Measurements from ENCODE around the gene RASD1.

RASD1 gene

GRCh38 chr17:17525956-17526355 is 29.8 kb upstream of the RASD1 start:
- no peaks in the 10 kb centered on the region for H3K36me3 ChIP-seq (ENCODE audit: control insufficient read depth in 2 of 2, insufficient read depth in 2 of 2, low read length in 2 of 2)
- H3K27ac ChIP-seq (ENCODE audit: low read length) = no peak overlapping the region
- H3K27me3 ChIP-seq (ENCODE audit: control insufficient read depth in 1 of 2, insufficient read depth in 2 of 2, low read length in 2 of 2) = no peaks in the 10 kb centered on the region
- no peaks in the 10 kb centered on the region for H3K9me3 ChIP-seq (ENCODE audit: control insufficient read depth in 2 of 2, low read length in 2 of 2)
- H3K4me3 ChIP-seq (ENCODE audit: low read length in 2 of 2) = peak overlapping the region in 1 of 2 donors; percentile 40
- peaks cover 17% of the 10 kb centered on the region for H3K4me1 ChIP-seq (ENCODE audit: control insufficient read depth, insufficient read depth, low read length)
- H3K9ac ChIP-seq (ENCODE audit: low read length in 2 of 2) = no peak overlapping the region

- Histone ChIP-seq H3K27me3 (ENCODE audit: control insufficient read depth in 1 of 2, insufficient read depth in 2 of 2, low read length in 2 of 2) (no peaks in the 10 kb centered on the region), H3K9ac (ENCODE audit: low read length in 2 of 2) (no peak overlapping the region), H3K36me3 (ENCODE audit: control insufficient read depth in 2 of 2, insufficient read depth in 2 of 2, low read length in 2 of 2) (no peaks in the 10 kb centered on the region), H3K9me3 (ENCODE audit: control insufficient read depth in 2 of 2, low read length in 2 of 2) (no peaks in the 10 kb centered on the region), H3K4me3 (ENCODE audit: low read length in 2 of 2) (no peak overlapping the region), H3K27ac (ENCODE audit: low read length) (no peak overlapping the region), H3K4me1 (ENCODE audit: control insufficient read depth, insufficient read depth, low read length) (peaks cover 17% of the 10 kb centered on the region)
These were observed 29.1 kb upstream of the RASD1 start for GRCh38 chr17:17525311-17525710.

GRCh38 chr17:17523731-17524490 is 27.7 kb upstream of the RASD1 start:
- peaks cover 17% of the 10 kb centered on the region for H3K4me1 ChIP-seq (ENCODE audit: control insufficient read depth, insufficient read depth, low read length)
- no peak overlapping the region for H3K27ac ChIP-seq (ENCODE audit: low read length)
- H3K27me3 ChIP-seq (ENCODE audit: control insufficient read depth in 1 of 2, insufficient read depth in 2 of 2, low read length in 2 of 2) = no peaks in the 10 kb centered on the region
- no peaks in the 10 kb centered on the region for H3K36me3 ChIP-seq (ENCODE audit: control insufficient read depth in 2 of 2, insufficient read depth in 2 of 2, low read length in 2 of 2)
- H3K9ac ChIP-seq (ENCODE audit: low read length in 2 of 2) = no peak overlapping the region
- H3K4me3 ChIP-seq (ENCODE audit: low read length in 2 of 2) = no peak overlapping the region
- H3K9me3 ChIP-seq (ENCODE audit: control insufficient read depth in 2 of 2, low read length in 2 of 2) = no peaks in the 10 kb centered on the region

GRCh38 chr17:17523001-17523730 is 27.0 kb upstream of the RASD1 start:
- Histone ChIP-seq H3K27ac (ENCODE audit: low read length) (no peak overlapping the region), H3K9ac (ENCODE audit: low read length in 2 of 2) (no peak overlapping the region), H3K36me3 (ENCODE audit: control insufficient read depth in 2 of 2, insufficient read depth in 2 of 2, low read length in 2 of 2) (no peaks in the 10 kb centered on the region), H3K9me3 (ENCODE audit: control insufficient read depth in 2 of 2, low read length in 2 of 2) (no peaks in the 10 kb centered on the region), H3K27me3 (ENCODE audit: control insufficient read depth in 1 of 2, insufficient read depth in 2 of 2, low read length in 2 of 2) (no peaks in the 10 kb centered on the region), H3K4me3 (ENCODE audit: low read length in 2 of 2) (no peak overlapping the region), H3K4me1 (ENCODE audit: control insufficient read depth, insufficient read depth, low read length) (peaks cover 17% of the 10 kb centered on the region)

DNA sequence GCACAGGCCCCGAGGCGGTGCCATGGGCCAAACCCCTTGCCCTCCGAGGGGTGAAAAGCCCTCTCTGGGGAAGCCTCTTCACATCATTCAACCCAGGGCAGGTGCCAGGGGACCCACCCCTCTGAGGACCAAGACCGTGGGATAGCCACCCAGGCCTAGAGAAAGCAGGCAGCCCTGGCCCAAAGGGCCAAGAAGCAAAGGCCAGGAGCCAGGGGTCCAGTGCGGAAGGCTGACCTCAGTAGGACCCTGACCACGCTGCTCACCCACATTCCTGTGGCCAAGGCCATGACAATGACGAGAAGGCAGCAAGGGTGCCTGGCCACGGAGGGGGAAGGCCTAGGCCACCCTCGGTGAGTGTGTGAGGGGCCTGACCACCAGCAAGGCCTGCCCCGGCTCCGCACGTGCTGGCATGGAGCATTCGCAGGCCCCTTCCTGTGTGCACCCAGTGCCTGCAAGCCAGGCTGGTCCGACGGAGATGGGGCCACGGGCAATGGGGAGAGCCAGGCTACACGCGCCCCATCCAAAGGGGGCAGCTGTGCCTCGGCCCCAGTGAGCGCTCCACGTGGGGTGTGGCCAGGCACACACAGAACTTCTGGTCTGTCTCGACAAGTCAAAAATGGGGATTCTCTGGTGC is 24.5 kb upstream of the RASD1 start:
- H3K4me3 ChIP-seq (ENCODE audit: low read length in 2 of 2) = no peak overlapping the region
- no peaks in the 10 kb centered on the region for H3K36me3 ChIP-seq (ENCODE audit: control insufficient read depth in 2 of 2, insufficient read depth in 2 of 2, low read length in 2 of 2)
- no peak overlapping the region for H3K9ac ChIP-seq (ENCODE audit: low read length in 2 of 2)
- no peaks in the 10 kb centered on the region for H3K4me1 ChIP-seq (ENCODE audit: control insufficient read depth, insufficient read depth, low read length)
- H3K9me3 ChIP-seq (ENCODE audit: control insufficient read depth in 2 of 2, low read length in 2 of 2) = no peaks in the 10 kb centered on the region
- H3K27me3 ChIP-seq (ENCODE audit: control insufficient read depth in 1 of 2, insufficient read depth in 2 of 2, low read length in 2 of 2) = no peaks in the 10 kb centered on the region
- H3K27ac ChIP-seq (ENCODE audit: low read length) = no peak overlapping the region

DNA sequence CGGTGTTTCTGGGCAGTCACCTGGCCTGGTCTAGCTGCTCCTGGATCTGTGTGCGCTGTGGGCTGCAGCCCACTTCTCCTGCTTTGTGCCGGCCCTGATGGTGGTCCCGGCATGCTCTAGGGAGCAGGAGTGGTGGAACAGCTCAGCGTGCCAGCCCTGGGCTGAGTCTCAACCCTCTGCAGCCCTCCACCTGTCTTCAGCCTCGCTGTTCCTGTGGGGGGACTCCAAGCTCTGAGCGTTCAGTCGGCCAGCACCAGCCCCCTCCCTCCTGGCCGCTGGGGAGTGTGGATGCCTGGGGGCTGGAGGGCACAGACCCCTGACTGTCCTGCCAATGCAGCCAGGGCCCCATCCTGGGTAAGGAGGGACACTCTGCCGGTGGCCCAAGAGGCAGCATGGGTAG is 23.7 kb upstream of the RASD1 start:
- no peaks in the 10 kb centered on the region for H3K36me3 ChIP-seq (ENCODE audit: control insufficient read depth in 2 of 2, insufficient read depth in 2 of 2, low read length in 2 of 2)
- H3K4me1 ChIP-seq (ENCODE audit: control insufficient read depth, insufficient read depth, low read length) = no peaks in the 10 kb centered on the region
- H3K4me3 ChIP-seq (ENCODE audit: low read length in 2 of 2) = no peak overlapping the region
- no peaks in the 10 kb centered on the region for H3K27me3 ChIP-seq (ENCODE audit: control insufficient read depth in 1 of 2, insufficient read depth in 2 of 2, low read length in 2 of 2)
- H3K9me3 ChIP-seq (ENCODE audit: control insufficient read depth in 2 of 2, low read length in 2 of 2) = no peaks in the 10 kb centered on the region
- H3K27ac ChIP-seq (ENCODE audit: low read length) = no peak overlapping the region
- no peak overlapping the region for H3K9ac ChIP-seq (ENCODE audit: low read length in 2 of 2)

- Histone ChIP-seq H3K9ac (ENCODE audit: low read length in 2 of 2) (no peak overlapping the region), H3K36me3 (ENCODE audit: control insufficient read depth in 2 of 2, insufficient read depth in 2 of 2, low read length in 2 of 2) (no peaks in the 10 kb centered on the region), H3K27me3 (ENCODE audit: control insufficient read depth in 1 of 2, insufficient read depth in 2 of 2, low read length in 2 of 2) (no peaks in the 10 kb centered on the region), H3K4me3 (ENCODE audit: low read length in 2 of 2) (no peak overlapping the region), H3K4me1 (ENCODE audit: control insufficient read depth, insufficient read depth, low read length) (no peaks in the 10 kb centered on the region), H3K9me3 (ENCODE audit: control insufficient read depth in 2 of 2, low read length in 2 of 2) (no peaks in the 10 kb centered on the region), H3K27ac (ENCODE audit: low read length) (no peak overlapping the region)
These were observed 22.8 kb upstream of the RASD1 start for GRCh38 chr17:17518951-17519350.

- no peak overlapping the region for H3K4me3 ChIP-seq (ENCODE audit: low read length in 2 of 2)
- no peaks in the 10 kb centered on the region for H3K4me1 ChIP-seq (ENCODE audit: control insufficient read depth, insufficient read depth, low read length)
These were observed 21.8 kb upstream of the RASD1 start for GRCh38 chr17:17518014-17518413.

DNA sequence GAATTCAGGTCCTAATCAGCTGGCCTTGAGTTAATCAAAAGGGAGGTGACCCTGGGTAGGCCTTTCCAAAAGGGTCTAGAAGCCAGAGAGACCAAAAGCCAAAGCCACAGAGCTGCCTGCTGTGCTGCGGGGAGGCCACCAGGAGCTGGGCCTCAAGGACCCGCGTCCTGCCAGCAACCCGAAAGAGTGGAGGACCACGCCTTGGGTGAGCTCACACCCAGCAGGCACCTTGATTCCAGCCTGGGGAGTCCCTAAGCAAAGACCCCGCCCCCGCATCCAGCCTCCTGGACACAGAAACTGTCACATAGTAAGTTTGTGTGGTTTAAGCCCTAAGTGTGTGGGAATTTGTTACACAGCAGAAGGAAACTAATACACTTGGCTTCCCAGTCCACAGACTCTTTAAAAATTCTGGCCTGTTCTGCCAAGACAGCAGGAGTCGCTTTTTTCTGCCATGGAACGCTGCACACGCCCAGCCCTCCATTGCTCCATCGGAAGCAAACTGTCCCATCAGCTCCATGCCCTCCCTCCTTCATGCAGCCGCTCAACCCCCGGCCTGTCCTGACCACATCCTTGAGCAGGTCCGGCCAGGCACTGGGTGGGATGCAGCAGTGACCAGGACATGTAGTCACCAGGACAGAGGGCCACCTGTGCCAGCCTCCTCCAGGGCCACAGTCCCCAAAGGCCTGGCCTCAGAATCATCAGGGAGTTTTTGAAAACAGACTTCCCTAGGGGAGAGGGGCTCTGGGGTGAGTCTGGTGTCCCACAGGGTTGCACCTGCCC is 20.9 kb upstream of the RASD1 start:
- H3K27ac ChIP-seq (ENCODE audit: low read length) = no peak overlapping the region
- H3K4me1 ChIP-seq (ENCODE audit: control insufficient read depth, insufficient read depth, low read length) = no peaks in the 10 kb centered on the region
- no peaks in the 10 kb centered on the region for H3K27me3 ChIP-seq (ENCODE audit: control insufficient read depth in 1 of 2, insufficient read depth in 2 of 2, low read length in 2 of 2)
- H3K36me3 ChIP-seq (ENCODE audit: control insufficient read depth in 2 of 2, insufficient read depth in 2 of 2, low read length in 2 of 2) = no peaks in the 10 kb centered on the region
- H3K4me3 ChIP-seq (ENCODE audit: low read length in 2 of 2) = no peak overlapping the region
- H3K9ac ChIP-seq (ENCODE audit: low read length in 2 of 2) = no peak overlapping the region
- H3K9me3 ChIP-seq (ENCODE audit: control insufficient read depth in 2 of 2, low read length in 2 of 2) = no peaks in the 10 kb centered on the region

More at GRCh38 chr17:17518014-17518413, 21.8 kb upstream of the RASD1 start:
- H3K9ac ChIP-seq (ENCODE audit: low read length in 2 of 2) = no peak overlapping the region
- H3K27me3 ChIP-seq (ENCODE audit: control insufficient read depth in 1 of 2, insufficient read depth in 2 of 2, low read length in 2 of 2) = no peaks in the 10 kb centered on the region
- no peaks in the 10 kb centered on the region for H3K9me3 ChIP-seq (ENCODE audit: control insufficient read depth in 2 of 2, low read length in 2 of 2)
- H3K36me3 ChIP-seq (ENCODE audit: control insufficient read depth in 2 of 2, insufficient read depth in 2 of 2, low read length in 2 of 2) = no peaks in the 10 kb centered on the region
- H3K27ac ChIP-seq (ENCODE audit: low read length) = no peak overlapping the region
